K562 (cell line): Measurements from ENCODE around the gene TMEM217. TPM values are rescaled to one million over a fixed set of nuclear protein-coding genes. Genes with fewer than 3 reads are reported as not detected.

Experiments
- PTRF ChIP-seq: fragments of 450-650 bp; IDR thresholded peaks from 2 replicates; pipeline ENCODE4 v1.6.1; 2016; ENCODE audit warnings: mild to moderate bottlenecking, missing genetic modification characterization, missing compliant biosample characterization
- TEAD2 ChIP-seq: fragments of 450-650 bp; IDR thresholded peaks from 2 replicates; pipeline ENCODE4 v1.6.1; 2016; ENCODE audit warnings: missing genetic modification characterization, control low read depth, missing compliant biosample characterization
- TGIF2 ChIP-seq: sonication (generic); formaldehyde crosslinking; IDR thresholded peaks from 2 replicates; pipeline ENCODE4 v1.8.1; 2022; ENCODE audit warnings: mild to moderate bottlenecking, missing genetic modification reagents, moderate library complexity
- TSC22D4 ChIP-seq: fragments of 450-650 bp; IDR thresholded peaks from 2 replicates; pipeline ENCODE4 v1.6.1; 2016; ENCODE audit warnings: missing genetic modification characterization, missing biosample characterization, control low read depth
- ZNF224 ChIP-seq: sonication (generic); formaldehyde crosslinking; IDR thresholded peaks from 2 replicates; pipeline ENCODE4 v1.8.0; 2022; ENCODE audit warnings: mild to moderate bottlenecking, missing genetic modification reagents
- polyA plus RNA-seq, 8 experiments: library from polyadenylated mRNA; depleted of rRNA in 4 of 8; stranded (reverse) in 5 of 8; unstranded in 3 of 8; fragments of >200 nt; fragmentation: Nextera tagmentation in 2 of 8; fragmentation: Illumina TruSeq in 1 of 8; extraction: Ambion mirVana in 2 of 8; extraction: Trizol in 1 of 8; gene quantifications; 2 replicates each; pipeline versions ENCODE4 v1.2.1 to v1.2.3, GENCODE V29; 2011 to 2014; ENCODE audit warnings: inconsistent platforms in 1 of 8, missing spikeins in 1 of 8
- total RNA-seq, 7 experiments: library from RNA; depleted of rRNA in 6 of 7; stranded (reverse); fragments of >200 nt in 6 of 7; fragmentation: Illumina TruSeq in 2 of 7; extraction: Trizol in 2 of 7; gene quantifications; 2 replicates each; pipeline versions ENCODE4 v1.2.1 to v1.2.3, GENCODE V29; 2011 to 2021; ENCODE audit warnings: low replicate concordance in 1 of 7
- TF ChIP-seq, protein P1 (sequence below): fragments of 250-450 bp; sonication (Bioruptor Pico); IDR thresholded peaks from 2 replicates; pipeline ENCODE4 v1.8.0; 2021; ENCODE audit warnings: borderline replicate concordance, mild to moderate bottlenecking, moderate library complexity; ENCODE audit not compliant: poor library complexity, severe bottlenecking
- TF ChIP-seq, protein P2 (sequence below): sonication (generic); formaldehyde crosslinking; IDR thresholded peaks from 2 replicates; pipeline ENCODE4 v1.8.0; 2022; ENCODE audit warnings: mild to moderate bottlenecking, missing genetic modification reagents
- TF ChIP-seq, protein P3 (sequence below): fragments of 200-600 bp; sonication (generic); IDR thresholded peaks from one replicate; pipeline ENCODE4 v1.6.1; 2012; ENCODE audit warnings: mild to moderate bottlenecking, low read depth, low read length, inconsistent platforms
- TF ChIP-seq, protein P4 (sequence below): sonication (generic); formaldehyde crosslinking; IDR thresholded peaks from 2 replicates; pipeline ENCODE4 v1.8.1; 2023; ENCODE audit warnings: mild to moderate bottlenecking, missing genetic modification reagents

Gene TMEM217
- total and polyA plus RNA-seq, 9 of the 15 experiments (the other 6 are each of a cell fraction or from before 2014, with no cell fraction given): 1.3 to 8.0 (median 1.9) TPM

DNA sequence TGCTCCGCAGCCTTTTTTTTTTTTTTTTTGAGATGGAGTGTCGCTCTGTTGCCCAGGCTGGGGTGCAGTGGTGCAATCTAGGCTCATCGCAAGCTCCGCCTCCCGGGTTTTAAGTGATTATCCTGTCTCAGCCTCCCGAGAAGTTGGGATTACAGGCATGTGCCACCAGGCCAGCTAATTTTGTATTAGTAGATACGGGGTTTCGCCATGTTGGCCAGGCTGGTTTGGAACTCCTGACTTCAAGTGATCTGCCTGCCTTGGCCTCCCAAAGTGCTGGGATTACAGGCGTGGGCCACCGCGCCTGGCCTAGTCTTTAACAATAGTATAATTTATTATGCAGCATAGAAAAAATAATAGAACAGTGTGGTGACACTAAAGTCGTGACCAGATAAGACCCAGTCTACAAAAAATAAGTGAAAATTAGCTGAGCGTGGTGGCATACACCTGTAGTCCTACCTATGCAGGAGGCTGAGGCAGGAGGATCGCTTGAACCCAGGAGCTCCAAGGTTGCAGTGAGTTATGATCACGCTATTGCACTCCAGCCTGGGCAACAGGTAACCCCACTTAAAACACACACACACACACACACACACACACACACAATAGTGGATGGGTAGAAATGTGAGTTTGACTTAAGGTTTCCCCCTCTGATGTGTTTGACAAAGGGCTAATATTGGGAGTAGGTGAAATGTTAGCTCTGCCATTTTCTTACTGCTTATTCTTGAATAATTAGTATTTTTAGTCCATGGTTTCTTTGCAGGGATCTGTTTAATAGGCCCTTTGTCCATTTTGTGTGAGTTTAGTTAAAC, 81.5 kb downstream of the TMEM217 start (continued):
- TF ChIP-seq, protein P1, sequence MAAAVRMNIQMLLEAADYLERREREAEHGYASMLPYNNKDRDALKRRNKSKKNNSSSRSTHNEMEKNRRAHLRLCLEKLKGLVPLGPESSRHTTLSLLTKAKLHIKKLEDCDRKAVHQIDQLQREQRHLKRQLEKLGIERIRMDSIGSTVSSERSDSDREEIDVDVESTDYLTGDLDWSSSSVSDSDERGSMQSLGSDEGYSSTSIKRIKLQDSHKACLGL (CRISPR knock-in tag): no peak
- TF ChIP-seq, protein P2, sequence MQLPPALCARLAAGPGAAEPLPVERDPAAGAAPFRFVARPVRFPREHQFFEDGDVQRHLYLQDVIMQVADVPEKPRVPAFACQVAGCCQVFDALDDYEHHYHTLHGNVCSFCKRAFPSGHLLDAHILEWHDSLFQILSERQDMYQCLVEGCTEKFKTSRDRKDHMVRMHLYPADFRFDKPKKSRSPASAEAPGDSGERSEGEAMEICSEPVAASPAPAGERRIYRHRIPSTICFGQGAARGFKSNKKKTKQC (CRISPR knock-in tag): 0 out of 2 replicates have a peak, but pooled peaks have one; percentile 4
- no peak for TF ChIP-seq TGIF2
- TF ChIP-seq, protein P3, sequence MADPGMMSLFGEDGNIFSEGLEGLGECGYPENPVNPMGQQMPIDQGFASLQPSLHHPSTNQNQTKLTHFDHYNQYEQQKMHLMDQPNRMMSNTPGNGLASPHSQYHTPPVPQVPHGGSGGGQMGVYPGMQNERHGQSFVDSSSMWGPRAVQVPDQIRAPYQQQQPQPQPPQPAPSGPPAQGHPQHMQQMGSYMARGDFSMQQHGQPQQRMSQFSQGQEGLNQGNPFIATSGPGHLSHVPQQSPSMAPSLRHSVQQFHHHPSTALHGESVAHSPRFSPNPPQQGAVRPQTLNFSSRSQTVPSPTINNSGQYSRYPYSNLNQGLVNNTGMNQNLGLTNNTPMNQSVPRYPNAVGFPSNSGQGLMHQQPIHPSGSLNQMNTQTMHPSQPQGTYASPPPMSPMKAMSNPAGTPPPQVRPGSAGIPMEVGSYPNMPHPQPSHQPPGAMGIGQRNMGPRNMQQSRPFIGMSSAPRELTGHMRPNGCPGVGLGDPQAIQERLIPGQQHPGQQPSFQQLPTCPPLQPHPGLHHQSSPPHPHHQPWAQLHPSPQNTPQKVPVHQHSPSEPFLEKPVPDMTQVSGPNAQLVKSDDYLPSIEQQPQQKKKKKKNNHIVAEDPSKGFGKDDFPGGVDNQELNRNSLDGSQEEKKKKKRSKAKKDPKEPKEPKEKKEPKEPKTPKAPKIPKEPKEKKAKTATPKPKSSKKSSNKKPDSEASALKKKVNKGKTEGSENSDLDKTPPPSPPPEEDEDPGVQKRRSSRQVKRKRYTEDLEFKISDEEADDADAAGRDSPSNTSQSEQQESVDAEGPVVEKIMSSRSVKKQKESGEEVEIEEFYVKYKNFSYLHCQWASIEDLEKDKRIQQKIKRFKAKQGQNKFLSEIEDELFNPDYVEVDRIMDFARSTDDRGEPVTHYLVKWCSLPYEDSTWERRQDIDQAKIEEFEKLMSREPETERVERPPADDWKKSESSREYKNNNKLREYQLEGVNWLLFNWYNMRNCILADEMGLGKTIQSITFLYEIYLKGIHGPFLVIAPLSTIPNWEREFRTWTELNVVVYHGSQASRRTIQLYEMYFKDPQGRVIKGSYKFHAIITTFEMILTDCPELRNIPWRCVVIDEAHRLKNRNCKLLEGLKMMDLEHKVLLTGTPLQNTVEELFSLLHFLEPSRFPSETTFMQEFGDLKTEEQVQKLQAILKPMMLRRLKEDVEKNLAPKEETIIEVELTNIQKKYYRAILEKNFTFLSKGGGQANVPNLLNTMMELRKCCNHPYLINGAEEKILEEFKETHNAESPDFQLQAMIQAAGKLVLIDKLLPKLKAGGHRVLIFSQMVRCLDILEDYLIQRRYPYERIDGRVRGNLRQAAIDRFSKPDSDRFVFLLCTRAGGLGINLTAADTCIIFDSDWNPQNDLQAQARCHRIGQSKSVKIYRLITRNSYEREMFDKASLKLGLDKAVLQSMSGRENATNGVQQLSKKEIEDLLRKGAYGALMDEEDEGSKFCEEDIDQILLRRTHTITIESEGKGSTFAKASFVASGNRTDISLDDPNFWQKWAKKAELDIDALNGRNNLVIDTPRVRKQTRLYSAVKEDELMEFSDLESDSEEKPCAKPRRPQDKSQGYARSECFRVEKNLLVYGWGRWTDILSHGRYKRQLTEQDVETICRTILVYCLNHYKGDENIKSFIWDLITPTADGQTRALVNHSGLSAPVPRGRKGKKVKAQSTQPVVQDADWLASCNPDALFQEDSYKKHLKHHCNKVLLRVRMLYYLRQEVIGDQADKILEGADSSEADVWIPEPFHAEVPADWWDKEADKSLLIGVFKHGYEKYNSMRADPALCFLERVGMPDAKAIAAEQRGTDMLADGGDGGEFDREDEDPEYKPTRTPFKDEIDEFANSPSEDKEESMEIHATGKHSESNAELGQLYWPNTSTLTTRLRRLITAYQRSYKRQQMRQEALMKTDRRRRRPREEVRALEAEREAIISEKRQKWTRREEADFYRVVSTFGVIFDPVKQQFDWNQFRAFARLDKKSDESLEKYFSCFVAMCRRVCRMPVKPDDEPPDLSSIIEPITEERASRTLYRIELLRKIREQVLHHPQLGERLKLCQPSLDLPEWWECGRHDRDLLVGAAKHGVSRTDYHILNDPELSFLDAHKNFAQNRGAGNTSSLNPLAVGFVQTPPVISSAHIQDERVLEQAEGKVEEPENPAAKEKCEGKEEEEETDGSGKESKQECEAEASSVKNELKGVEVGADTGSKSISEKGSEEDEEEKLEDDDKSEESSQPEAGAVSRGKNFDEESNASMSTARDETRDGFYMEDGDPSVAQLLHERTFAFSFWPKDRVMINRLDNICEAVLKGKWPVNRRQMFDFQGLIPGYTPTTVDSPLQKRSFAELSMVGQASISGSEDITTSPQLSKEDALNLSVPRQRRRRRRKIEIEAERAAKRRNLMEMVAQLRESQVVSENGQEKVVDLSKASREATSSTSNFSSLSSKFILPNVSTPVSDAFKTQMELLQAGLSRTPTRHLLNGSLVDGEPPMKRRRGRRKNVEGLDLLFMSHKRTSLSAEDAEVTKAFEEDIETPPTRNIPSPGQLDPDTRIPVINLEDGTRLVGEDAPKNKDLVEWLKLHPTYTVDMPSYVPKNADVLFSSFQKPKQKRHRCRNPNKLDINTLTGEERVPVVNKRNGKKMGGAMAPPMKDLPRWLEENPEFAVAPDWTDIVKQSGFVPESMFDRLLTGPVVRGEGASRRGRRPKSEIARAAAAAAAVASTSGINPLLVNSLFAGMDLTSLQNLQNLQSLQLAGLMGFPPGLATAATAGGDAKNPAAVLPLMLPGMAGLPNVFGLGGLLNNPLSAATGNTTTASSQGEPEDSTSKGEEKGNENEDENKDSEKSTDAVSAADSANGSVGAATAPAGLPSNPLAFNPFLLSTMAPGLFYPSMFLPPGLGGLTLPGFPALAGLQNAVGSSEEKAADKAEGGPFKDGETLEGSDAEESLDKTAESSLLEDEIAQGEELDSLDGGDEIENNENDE: peak; percentile 80
- no peak for TF ChIP-seq TSC22D4
- TF ChIP-seq TEAD2: no peak
- TF ChIP-seq, protein P4, sequence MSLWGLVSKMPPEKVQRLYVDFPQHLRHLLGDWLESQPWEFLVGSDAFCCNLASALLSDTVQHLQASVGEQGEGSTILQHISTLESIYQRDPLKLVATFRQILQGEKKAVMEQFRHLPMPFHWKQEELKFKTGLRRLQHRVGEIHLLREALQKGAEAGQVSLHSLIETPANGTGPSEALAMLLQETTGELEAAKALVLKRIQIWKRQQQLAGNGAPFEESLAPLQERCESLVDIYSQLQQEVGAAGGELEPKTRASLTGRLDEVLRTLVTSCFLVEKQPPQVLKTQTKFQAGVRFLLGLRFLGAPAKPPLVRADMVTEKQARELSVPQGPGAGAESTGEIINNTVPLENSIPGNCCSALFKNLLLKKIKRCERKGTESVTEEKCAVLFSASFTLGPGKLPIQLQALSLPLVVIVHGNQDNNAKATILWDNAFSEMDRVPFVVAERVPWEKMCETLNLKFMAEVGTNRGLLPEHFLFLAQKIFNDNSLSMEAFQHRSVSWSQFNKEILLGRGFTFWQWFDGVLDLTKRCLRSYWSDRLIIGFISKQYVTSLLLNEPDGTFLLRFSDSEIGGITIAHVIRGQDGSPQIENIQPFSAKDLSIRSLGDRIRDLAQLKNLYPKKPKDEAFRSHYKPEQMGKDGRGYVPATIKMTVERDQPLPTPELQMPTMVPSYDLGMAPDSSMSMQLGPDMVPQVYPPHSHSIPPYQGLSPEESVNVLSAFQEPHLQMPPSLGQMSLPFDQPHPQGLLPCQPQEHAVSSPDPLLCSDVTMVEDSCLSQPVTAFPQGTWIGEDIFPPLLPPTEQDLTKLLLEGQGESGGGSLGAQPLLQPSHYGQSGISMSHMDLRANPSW (CRISPR knock-in tag): no peak
- TF ChIP-seq PTRF (tag): peak; percentile 40; the same call in 1 of the 2 replicates
- no peak for TF ChIP-seq ZNF224
